HL-60/S4 (cell line): ENCODE data around the gene DGKE.

Source experiments
- in situ Hi-C: fragments of 300-500 bp; cut with MboI; formaldehyde crosslinking; loops from 2 replicates; pipeline ENCODE4 v1.14.3; 2022; ENCODE audit warnings: low sequenced_read_pairs

Gene DGKE

DNA sequence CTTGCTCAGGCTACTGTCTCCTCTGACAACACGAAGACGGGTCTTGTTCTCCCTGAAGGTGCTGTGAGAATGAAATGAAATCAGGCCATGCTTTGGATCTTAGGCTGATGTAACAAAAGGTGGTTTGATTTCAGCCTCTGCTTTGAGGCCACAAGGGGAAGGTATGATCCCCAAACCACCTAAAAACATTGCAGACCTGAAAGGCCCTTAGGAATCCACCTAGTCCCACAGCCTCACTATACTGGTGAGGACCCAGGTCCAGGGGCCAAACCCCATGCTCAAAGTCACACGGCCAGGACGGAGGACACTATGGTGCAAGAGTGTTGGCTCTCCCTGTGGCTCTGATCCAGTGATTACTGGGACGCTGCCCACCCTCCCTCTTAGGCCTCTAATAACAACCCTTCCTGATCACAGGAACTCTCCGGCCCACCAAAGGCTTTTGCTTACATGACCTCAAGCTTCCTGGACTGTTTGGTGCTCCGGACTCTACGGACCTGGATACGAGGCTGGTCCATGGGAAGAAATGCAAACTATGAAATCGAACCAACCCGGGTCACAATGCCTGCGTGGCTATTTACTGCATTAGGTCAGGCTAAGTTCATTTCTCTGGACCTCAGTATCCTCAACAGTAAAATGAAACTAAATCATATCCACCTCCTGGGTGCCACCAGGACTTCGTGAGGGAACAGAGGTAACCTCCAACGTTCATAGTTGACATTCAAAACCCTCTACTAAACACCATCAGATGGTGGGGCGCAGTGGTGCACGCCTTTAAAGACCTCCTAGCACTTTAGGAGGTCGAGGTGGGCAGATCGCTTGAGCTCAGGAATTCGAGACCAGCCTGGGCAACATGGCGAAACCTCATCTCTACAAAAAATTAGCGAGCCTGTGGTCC lies 78.4 kb downstream of the DGKE start:
- in situ Hi-C loops = no loop called here

DNA sequence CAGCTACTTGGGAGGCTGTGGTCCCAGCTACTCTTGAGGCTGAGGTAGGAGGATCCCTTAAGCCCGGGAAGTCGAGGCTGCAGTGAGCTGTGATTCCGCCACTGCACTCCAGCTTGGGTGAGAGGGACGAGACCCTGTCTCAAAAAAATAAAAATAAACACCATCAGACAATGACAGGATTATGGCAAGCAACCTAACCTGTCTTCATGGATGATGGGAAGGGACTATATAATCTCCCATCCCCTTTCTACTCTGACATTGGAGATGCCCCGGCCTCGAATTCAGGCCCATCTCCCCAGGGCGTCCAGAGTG lies 79.0 kb downstream of the DGKE start:
- in situ Hi-C loops = no loop called here

DNA sequence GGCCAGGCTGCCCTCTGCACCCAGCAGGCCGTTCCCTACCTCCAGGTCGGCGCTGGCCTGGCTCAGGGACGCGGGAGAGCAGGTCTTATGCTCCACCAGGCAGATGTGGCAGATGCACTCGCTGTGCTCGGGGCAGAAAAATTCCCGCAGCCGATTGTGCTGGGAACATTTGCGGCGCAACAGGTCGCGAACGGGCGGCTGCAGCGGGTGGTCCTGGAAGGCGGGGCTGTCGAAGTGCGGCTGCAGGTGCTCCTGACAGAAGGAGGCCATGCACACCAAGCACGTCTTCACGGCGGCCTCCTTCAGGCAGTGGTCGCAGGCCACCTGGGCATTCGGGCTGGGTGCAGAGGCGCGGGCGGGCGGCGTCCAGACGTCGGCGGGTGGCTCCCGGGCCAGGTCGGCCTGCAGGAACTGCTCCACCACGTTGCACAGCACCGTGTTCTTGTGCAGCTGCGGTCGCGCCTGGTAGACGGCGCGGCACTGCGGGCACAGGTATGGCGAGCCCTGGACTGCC lies 79.5 kb downstream of the DGKE start:
- in situ Hi-C loops = no loop called here

DNA sequence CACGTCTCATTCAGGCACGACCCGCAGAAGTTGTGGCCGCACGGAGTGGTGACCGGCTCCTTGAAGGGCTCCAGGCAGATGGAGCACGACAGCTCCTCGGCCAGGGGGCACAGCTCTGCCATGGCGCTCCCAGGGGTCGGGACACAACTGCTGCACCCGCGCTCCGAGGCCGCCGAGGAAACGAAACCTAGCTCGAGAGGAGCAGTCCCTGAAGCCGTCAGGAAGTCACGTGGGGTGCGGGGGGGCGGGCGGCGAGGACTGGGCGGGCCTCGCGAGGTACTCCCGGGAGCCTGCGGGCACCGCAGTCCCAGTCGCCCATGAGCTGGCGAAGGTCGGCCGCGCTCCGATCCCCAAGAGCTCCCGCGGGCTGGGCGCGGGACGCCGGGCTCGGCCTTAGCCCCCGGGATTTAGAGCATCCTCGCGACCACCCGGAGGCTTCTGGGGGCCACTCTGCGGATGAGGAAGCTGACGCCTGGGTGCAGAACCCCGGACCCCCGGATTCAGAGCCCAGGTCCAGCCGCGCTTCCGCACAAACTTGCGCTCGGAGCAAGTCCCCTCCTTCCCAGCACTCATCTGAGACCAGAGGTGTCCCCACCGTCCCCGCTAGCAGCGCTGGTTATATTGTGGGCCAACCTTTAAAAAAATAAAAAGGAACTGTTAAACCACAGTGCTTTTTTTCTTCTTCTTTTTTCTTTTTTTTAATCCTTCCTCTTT lies 80.1 kb downstream of the DGKE start, which contains the start of gene TRIM25:
TSS of gene TRIM25 (minus strand) at position 183 of the 714 bp plus-strand sequence. CDS start at position 122, 61 bp downstream.
- in situ Hi-C loops = no loop called here

DNA sequence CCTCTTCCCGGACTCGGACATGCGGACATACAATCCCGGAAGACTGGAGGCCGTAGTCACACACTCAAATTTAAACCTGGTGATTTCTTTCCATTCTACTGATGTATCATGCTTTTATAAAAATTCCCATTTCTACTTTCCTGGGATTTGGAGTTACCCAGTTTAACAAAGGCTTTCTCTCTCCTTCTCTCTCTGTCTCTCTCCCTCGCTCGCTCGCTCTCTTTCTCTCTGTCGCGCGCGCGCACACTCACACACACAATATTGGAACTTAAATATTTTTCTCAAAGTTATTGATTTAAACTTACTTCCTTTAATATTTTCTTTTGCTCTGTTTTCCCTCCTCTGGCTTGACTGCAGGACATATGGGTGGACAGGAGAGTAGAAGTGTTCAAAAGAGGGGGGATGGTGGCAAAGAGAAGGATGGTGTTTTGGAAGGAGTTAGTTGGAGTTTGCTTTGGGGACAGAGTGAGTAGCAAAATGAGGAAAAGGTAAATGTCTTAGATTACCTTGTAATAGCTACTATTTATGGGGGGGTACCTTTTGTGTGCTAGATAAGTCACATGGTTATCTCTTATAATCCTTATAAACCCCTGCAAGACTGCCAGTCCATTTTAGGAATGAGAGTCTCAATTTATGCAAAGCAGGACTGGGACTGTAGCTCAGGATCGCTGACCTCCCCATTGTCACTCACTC lies 80.8 kb downstream of the DGKE start:
- in situ Hi-C loops = no loop called here

DNA sequence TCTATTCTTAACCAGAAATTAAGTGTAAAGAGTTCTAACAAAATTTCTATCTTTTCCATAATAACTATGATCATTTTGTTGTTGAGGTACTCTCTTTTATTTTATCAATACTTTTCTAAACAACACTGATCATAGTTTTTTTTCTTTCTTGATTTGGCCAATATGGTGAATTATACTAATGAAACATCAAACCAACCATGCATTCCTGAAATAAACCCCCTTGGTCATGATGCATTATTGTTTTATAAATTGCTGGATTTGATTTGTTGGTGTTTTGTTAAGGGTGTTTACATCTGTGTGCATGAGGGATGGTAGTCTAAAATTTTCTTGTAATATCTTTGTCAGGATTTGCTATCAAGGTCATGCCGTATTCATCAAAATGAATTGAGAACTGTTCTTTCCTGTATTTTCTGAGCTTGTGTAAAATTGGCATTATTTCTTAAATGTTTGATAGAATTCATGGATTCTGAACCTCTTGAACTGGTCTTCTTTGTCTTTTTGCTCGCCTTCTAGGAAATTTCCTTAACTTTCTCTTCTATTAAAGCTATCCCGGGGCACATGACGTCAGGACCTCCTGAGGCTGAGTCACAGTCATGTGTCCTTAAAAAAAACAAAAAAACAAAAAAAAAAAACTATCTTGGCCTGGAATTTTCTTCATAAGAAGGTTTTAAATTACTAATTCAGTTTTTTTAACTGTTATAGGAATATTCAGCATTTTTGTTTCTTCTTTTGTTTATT lies 83.8 kb downstream of the DGKE start:
- in situ Hi-C loops = no loop called here

DNA sequence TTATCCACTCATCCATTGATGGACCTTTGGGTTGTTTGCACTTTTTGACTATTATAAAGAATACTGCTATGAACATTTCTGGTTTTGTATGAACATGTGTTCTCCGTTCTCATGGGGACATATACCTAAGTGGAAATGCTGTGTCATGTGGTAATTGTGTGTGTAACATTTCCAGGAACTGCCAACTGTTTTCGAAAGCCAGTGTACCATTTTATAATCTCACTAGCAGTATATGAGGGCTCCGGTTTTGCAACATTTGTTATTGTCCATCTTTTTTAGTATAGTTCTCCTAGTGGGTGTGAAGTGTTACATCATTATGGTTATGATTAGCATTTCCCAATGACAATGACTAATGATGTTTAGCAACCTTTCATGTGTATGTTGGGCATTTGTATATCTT lies 85.0 kb downstream of the DGKE start:
- in situ Hi-C loops = no loop called here
